GM12892 (cell line): ENCODE measurements around the gene MTFP1.
"Not testable (repeated sequence)": the region's sequence is repeated elsewhere in the genome, so short reads cannot be mapped to it uniquely, and the experiment has no call there.

ENCODE experiments used
- DNase-seq: peaks from one replicate; pipeline ENCODE4 v3.0.0; 2011; ENCODE audit not compliant: insufficient read length
- FAIRE-seq: peaks from 2 replicates; lab custom pipeline; 2011; peaks lifted over from hg19 to GRCh38; lab: Jason Lieb, UNC
- POLR2A ChIP-seq: IDR thresholded peaks from 2 replicates; pipeline ENCODE4 v1.6.1; 2011; ENCODE audit warnings: low read depth, low read length, control low read depth
- POLR2AphosphoS5 ChIP-seq: IDR thresholded peaks from 2 replicates; pipeline ENCODE4 v1.6.1; 2011; ENCODE audit warnings: low read depth, low read length, control low read depth
- TAF1 ChIP-seq: IDR thresholded peaks from 2 replicates; pipeline ENCODE4 v1.6.1; 2011; ENCODE audit warnings: low read depth, mild to moderate bottlenecking, control low read depth, low read length, borderline replicate concordance

The MTFP1 gene

DNA sequence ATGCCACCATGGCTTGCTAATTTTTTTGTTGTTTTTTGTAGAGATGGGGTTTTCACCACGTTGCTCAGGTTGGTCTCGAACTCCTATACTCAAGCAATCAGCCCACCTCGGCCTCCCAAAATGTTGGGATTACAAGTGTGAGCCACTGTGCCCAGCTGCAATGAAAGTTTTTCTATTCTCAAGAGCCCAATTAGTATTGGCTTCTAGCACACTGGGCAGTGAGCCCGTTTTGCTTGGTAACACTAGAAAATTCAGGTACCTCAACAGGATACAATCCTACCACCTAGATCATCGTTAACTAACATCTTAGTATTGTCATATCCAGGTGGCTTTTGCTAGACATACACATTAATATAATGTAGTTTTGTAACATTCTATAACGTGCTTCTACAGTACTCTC is 27.3 kb downstream of the MTFP1 start:
- DNase-seq, result no peak
- TF ChIP-seq POLR2A (no peak), POLR2AphosphoS5 (no peak), TAF1 (no peak)
- no peak for FAIRE-seq

DNA sequence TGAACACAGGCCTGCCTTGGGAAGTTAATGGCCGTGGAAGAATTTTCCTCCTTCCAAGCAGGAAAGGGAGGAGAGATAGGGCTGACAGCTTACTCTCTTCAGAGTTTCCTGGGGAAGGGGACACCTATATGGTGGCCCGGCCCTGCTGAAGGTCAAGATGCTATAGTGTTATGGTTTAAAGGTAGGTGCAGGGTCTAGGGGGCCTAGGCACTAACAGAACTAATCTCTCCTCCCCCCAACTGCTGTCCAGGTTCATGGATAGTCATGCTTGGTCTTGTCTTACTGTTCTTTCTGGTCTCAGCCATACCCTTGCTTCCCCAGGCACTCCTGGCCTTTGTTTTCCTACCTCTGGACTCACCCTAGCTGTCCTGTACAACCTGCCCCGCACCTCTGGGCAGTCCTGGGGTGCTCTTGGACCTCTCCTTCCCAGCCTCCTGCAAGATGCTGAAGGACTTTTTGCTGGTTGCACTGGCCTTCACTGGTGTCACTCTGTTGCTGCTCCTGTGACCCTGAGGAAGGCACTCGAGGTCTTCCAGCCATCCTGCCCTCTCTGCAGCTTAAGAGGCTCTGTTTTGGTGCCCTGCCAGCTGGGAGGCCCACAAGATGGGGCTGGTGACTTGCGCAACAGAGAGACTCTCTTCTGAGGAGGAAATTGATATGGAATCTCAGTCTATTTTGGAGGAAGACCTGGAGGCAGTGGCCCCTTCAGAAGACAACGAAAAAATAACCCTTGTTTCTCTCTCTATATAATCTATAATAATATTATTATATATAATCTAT is 28.4 kb downstream of the MTFP1 start:
- FAIRE-seq (no peak), DNase-seq (no peak)
- TF ChIP-seq TAF1, result no peak

DNA sequence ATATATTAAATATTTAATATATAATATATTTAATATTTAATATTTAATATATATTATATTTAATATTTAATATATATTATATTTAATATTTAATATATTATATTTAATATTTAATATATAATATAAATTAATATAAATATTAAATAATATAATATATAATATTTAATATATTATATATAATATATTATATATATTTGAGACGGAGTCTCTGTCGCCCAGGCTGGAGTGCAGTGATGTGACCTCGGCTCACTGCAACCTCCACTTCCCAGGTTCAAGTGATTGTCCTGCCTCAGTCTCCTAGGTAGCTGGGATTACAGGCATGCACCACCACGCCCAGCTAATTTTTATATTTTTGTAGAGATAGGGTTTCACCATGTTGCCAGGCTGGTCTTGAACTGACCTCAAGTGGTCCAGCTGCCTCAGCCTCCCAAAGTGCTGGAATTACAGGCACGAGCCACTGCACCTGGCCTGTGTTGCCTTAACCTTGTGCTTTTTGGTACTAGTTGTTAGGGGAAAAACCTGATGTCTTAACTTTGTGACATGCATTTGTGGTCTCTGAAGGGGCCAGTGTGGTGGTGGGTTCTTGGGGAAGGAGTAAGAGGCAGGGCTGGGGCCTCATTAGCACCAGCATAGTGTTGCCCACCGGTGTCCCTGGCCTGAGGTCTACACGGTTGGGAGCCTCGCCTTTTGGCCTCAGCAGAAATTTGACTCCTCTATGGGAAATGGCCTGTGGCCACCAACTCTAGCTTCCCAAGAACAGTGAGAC is 29.7 kb downstream of the MTFP1 start:
- TF ChIP-seq POLR2AphosphoS5, result no peak
- TF ChIP-seq POLR2A, result no peak
- TF ChIP-seq TAF1, result no peak
- FAIRE-seq (no peak), DNase-seq (no peak)

DNA sequence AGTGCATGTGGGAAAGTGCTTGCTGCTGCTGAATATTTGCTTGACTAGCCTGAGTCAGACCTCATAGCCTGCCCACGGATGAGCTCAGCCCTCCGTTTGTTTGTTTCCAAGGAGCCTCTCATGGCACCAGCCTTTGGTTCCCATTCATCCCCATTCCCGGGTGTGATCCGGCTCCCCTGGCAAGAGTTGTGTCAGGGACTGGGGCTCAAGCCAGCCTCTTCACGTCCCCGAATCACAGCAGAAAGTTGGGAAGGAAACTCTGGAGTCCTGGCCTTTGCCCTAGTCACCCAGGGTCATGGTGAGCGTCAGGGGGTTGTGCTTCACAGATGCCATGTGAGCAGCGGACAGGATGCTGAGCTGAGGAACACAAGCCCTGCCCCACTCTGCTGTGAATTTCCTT is 32.4 kb downstream of the MTFP1 start:
- DNase-seq (no peak), FAIRE-seq (no peak)
- TF ChIP-seq POLR2A, result no peak
- TF ChIP-seq TAF1, result no peak
- no peak for TF ChIP-seq POLR2AphosphoS5

DNA sequence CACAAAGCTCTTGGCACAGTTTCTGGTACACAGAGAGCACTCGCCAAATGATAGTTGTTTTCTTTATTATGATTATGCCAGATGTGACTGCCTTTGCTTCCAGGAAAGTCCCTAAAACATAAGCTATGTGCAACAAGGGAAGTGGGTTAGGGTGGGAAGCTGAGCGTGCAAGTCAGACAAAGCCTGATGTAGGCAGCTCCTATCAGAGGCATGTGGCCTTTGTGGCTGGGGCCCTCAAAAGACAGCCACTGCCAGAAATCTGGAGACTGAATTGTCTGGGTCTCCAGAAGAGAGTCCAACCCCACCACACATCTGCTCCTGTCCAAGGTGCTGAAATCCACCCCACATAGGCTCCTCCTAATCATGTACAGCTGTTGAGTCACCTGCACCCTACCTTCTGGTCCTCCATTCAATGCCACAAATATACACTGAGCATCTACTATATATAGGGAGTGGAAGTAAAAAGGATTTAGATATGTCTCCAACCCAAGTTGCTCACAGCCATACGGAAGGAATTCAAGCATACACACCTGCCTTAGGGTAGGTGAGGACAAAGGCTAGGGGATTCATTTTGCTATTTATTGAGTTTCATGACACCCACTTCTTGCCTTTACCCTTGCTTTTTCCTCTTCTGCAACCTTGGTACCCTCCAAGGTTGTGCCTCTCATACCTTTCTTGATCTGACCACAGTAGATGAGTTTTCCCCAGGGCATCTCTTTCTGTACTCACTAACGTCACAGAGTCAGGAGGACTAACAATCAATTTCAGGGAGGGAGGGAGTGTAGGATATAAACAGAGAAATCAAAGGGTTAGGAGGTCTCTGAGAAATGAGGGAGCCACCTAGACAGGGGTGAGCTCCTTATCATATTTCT is 33.8 kb downstream of the MTFP1 start:
- FAIRE-seq (no peak), DNase-seq (no peak)
- no peak for TF ChIP-seq POLR2A
- no peak for TF ChIP-seq POLR2AphosphoS5
- no peak for TF ChIP-seq TAF1

DNA sequence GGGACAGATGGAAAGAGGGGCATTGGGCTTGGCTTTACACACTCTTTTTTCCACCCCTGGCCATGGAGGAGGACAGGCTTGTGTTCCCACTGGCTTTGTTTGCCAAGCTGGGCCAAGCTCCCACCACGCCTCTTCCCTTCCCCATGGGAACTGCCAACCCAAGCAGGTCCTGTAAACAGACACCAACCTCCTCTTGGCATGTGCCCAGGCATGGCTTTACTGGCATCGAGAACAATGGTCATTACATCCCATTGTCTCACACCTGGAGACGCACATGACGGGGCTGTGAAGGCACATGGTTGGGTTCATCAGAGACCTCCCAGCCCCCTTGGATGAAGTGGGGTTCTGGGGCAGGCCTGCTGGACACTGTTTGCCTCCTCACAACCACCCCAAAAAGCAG is 34.6 kb downstream of the MTFP1 start:
- no peak for DNase-seq
- FAIRE-seq, result no peak
- TF ChIP-seq POLR2AphosphoS5 (no peak), TAF1 (no peak), POLR2A (no peak)

DNA sequence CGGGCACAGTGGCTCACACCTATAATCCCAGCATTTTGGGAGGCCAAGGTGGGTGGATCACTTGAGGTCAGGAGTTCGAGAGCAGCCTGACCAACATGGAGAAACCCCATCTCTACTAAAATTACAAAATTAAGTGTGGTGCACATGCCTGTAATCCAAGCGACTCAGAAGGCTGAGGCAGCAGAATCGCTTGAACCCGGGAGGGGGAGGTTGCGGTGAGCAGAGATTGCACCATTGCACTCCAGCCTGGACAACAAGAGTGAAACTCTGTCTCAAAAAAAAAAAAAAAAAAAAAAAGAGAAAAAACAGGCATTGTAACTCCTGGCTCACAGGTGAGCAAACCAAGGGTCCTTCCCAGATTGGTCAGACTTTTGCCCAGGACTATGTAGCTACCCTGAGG is 35.0 kb downstream of the MTFP1 start:
- not testable (repeated sequence) for FAIRE-seq, DNase-seq

DNA sequence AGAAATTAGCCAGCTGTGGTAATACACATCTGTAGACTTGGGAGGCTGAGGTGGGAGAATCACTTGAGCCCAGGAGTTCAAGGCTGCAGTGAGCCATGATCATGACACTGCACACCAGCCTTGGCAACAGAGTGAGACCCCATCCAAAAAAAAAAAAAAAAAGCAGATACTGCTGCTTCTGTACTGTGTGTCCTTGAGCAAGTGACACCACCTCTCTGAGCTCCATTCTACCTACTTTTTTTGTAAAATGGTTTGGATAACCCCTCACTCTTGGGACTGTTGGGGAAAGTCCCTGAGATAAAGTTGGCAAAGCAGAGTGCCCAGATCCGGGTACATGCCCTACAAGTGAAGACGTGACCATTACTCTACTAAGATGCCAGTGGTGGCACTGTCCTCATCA is 43.6 kb downstream of the MTFP1 start:
- no peak for FAIRE-seq
- TF ChIP-seq TAF1, result no peak
- no peak for TF ChIP-seq POLR2AphosphoS5
- no peak for TF ChIP-seq POLR2A
- no peak for DNase-seq

DNA sequence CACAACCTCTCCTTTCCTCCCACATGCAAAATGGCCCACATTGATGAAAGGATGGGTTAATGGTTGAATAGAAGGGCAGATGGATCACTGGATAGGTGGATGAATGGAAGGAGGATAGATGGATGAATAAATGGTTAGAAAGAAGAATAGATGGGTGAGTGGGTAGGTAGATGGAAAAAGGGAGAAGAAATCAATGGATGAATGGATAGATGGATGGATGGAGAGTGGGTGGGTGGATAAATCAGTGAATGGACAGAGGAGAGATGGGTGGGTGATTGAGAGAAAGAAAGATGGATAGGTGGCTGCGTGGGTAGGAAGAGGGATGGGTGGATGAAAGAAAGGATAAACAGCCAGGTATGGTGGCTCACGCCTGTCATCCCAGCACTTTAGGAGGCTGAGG is 45.1 kb downstream of the MTFP1 start:
- FAIRE-seq (no peak), DNase-seq (no peak)
- TF ChIP-seq POLR2AphosphoS5 (no peak), POLR2A (no peak), TAF1 (no peak)

DNA sequence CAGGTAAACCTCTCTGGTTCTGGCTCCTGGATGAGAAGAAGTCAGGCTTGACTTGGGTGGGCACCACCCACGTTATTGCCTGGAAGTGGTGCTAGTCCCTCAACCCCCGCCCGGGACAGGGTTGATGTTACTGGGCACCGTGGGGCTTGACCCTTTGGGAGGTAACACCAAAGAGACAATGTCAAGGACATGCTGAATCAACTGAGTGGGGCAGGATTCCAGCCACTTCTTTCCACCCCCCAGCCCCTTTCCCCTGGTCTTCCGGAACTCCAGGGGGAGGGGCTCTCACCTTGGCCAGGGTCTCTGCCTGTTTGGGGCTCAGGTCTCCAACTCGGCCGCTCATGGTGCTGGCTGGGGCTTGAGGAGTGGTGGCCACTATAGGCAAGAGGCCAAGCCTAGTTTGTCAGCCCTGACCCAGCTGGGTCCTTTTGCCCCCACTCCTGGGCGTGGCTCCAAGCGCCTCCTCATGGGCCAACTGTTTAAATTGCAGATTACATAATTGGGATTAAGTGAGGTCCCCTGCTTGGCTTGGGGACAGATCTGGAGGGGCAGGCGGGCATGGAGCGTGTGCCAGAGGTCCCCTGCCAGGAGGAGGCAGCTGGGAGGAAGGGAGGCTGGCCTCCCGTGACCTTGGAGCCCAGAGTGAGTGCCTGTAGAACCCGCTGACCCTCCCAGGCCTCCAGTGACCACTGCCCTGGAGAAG is 46.2 kb downstream of the MTFP1 start, which contains the start of gene SEC14L3:
Gene SEC14L3, minus strand, starts transcription at position 402 of the 703 bp plus-strand sequence. Its CDS starts 59 bp downstream, at position 343.
- FAIRE-seq (no peak), DNase-seq (no peak)
- TF ChIP-seq TAF1 (no peak), POLR2AphosphoS5 (no peak)

DNA sequence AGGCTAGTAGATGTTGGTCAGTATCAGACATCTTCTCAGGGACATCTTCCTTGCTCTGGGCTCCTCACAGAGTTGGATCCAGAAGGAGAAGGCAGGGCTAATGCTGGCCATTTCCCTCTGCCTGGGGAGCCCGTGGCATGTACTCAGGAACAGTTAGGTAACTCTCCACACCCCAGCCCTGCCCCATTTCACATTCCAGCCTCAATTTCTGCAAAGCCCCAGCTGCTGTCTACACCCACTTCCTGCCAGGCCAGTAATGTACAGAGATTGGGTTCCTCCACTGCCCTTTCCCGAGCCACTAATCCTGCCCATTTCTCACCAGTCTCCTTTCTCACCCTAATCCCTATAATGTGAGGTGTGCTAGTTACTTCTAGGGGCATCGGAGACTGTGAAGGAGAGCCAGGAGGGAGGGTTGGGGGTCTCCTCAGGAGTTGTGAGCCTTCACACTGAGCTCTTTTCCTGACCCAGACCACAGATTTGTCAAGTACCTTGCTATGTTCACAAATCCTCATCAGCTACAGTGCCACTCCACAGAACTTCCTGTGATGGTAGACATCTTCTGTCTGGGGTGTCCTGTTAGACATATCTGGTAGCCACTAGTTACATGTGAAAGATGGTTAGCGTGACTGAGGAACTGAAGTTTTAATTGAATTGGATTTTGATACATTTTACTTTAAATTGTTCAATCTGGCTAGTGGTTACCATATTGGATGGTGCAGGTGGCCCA is 47.6 kb downstream of the MTFP1 start:
- DNase-seq (no peak), FAIRE-seq (no peak)
- no peak for TF ChIP-seq POLR2A
- no peak for TF ChIP-seq POLR2AphosphoS5
- TF ChIP-seq TAF1, result no peak

DNA sequence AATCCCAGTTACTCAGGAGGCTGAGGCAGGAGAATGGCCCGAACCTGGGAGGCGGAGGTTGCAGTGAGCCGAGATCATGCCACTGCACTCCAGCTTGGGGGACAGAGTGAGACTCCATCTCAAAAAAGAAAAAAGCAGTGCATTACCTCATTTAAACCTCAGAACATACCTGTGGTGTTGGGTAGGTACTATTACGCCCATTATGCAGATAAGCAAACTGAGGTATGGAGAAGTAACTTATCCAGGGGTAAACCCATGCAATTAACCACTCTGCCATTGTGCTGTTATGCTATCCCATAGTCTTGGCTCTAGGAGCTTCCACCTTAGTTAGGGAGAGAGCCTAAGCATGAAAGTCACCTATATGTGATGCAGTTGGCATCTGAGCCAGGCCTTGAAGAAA is 48.6 kb downstream of the MTFP1 start:
- DNase-seq (no peak), FAIRE-seq (no peak)
- no peak for TF ChIP-seq TAF1
- no peak for TF ChIP-seq POLR2A
- TF ChIP-seq POLR2AphosphoS5, result no peak
